K562 (cell line): ENCODE results near the gene CCM2.

Source experiments
- BRCA1 ChIP-seq, 2 experiments: fragments of 450-650 bp in 1 of 2; sonication (generic) in 1 of 2; formaldehyde crosslinking in 1 of 2; IDR thresholded peaks; 2 replicates each; pipeline versions ENCODE4 v1.5.0 to v1.6.1; 2017 to 2020; ENCODE audit warnings: mild to moderate bottlenecking in 1 of 2, missing genetic modification reagents in 1 of 2
- CREB1 ChIP-seq, 2 experiments: sonication (generic) in 1 of 2; formaldehyde crosslinking in 1 of 2; IDR thresholded peaks; 2 replicates each; pipeline versions ENCODE4 v1.6.1 to v1.8.0; 2012 to 2022; ENCODE audit warnings: inconsistent platforms in 1 of 2, mild to moderate bottlenecking in 1 of 2, missing genetic modification reagents in 1 of 2, moderate library complexity in 1 of 2
- MAZ ChIP-seq, 2 experiments: fragments of 450-650 bp in 1 of 2; sonication (generic) in 1 of 2; formaldehyde crosslinking; IDR thresholded peaks in 1 of 2; conservative IDR thresholded peaks in 1 of 2; 2 replicates each; pipeline versions ENCODE4 v1.4.0 to v1.5.0; 2020; ENCODE audit warnings: mild to moderate bottlenecking in 1 of 2, missing genetic modification reagents in 1 of 2
- NCOA2 ChIP-seq, 2 experiments: fragments of 450-650 bp; IDR thresholded peaks; 2 replicates each; pipeline ENCODE4 v1.6.1; 2018; ENCODE audit warnings: mild to moderate bottlenecking in 2 of 2, moderate library complexity in 1 of 2; ENCODE audit not compliant: partially characterized antibody in 2 of 2
- POLR2A ChIP-seq: fragments of 450-650 bp; conservative IDR thresholded peaks from 2 replicates; pipeline ENCODE4 v1.6.1; 2016
- RAD21 ChIP-seq, 2 experiments: fragments of 250-450 bp in 1 of 2; fragments of 450-650 bp in 1 of 2; sonication (Bioruptor Pico) in 1 of 2; formaldehyde crosslinking in 1 of 2; IDR thresholded peaks in 1 of 2; conservative IDR thresholded peaks in 1 of 2; 2 replicates each; pipeline versions ENCODE4 v1.4.0 to v1.8.0; 2020 to 2022; ENCODE audit warnings: mild to moderate bottlenecking in 2 of 2, moderate library complexity in 1 of 2
- REST ChIP-seq, 2 experiments: fragments of 450-650 bp; formaldehyde crosslinking in 1 of 2; IDR thresholded peaks; 2 replicates each; pipeline versions ENCODE4 v1.4.0 to v1.6.1; 2014 to 2020; ENCODE audit warnings: mild to moderate bottlenecking in 2 of 2, borderline replicate concordance in 1 of 2, low read depth in 1 of 2

- no peak for TF ChIP-seq MAZ (CRISPR knock-in tag; conservative IDR thresholded peaks at IDR 0.05 in 1 of 2, IDR thresholded peaks at IDR 0.05 in 1 of 2)
- no peak for TF ChIP-seq NCOA2 (IDR thresholded peaks at IDR 0.05; ENCODE audit: partially characterized antibody in 2 of 2)
- no peak for TF ChIP-seq POLR2A
- TF ChIP-seq CREB1 (IDR thresholded peaks at IDR 0.05): no peak
- no peak for TF ChIP-seq CREB1 (CRISPR knock-in tag; IDR thresholded peaks at IDR 0.05)
- no peak for TF ChIP-seq REST (IDR thresholded peaks at IDR 0.05; ENCODE audit: borderline replicate concordance)
- no peak for TF ChIP-seq REST (CRISPR knock-in tag; IDR thresholded peaks at IDR 0.05; ENCODE audit: low read depth)
- no peak for TF ChIP-seq BRCA1 (IDR thresholded peaks at IDR 0.05)
- TF ChIP-seq BRCA1 (CRISPR knock-in tag; IDR thresholded peaks at IDR 0.05): no peak
- TF ChIP-seq RAD21 (CRISPR knock-in tag; conservative IDR thresholded peaks at IDR 0.05 in 1 of 2, IDR thresholded peaks at IDR 0.05 in 1 of 2): no peak
Measured at GRCh38 chr7:45055594-45056219, 55.7 kb downstream of the CCM2 start.
